Measurements from ENCODE around the gene FAIM2.

The FAIM2 gene

DNA sequence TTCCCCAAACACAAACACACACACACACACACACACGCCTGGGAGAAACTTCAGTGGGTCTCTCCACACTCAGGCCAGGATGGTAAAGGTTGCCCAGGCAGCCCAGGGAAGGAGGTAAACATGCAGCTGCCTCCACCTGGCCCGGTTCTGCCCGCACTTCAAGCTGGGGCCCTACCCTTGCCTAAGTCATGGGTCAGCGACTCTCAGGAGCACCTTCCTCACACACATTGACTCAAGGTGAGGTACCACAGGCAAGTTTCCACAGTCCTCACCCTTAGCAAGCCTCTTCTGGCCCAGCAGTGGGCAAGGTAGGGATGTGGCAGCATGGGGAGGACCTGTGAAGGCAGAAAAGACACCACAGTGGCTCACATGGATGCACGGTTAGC lies 14.1 kb upstream of the FAIM2 start:
- DNase-seq (ENCODE audit: low read depth in 2 of 2) = no peak

DNA sequence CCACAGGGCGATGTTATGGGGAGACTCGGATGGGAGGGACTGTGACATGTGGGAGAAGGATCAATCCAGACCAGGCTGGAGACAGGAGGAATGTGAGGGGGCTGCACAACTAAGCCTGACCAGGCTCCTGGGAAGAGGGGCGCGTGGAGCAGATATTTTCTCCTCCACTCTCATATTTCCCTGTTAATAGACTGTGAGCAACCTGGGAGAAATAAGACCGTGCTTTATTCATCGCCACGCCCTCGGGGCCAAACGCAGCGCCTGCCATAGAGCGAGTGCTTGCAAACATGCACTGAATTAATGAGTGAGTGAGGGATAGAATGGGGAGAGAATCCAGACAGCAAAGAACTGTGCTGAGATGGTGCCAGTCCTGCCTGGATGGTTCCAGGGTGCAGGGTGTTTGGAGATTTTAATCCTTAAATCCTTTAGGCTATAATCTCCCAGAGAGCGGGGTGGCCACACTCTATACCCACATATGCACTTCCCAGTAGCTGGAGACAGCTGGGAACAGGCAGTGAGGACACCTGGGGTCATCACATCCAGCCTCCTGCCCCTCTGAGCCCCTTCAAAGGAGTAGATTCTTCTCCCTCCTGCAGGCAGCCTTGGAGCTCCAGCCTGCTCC lies 13.6 kb upstream of the FAIM2 start:
- DNase-seq (ENCODE audit: low read depth in 2 of 2) = no peak

GRCh38 chr12:49916129-49916919 lies 12.6 kb upstream of the FAIM2 start:
- no peak for DNase-seq (ENCODE audit: low read depth in 2 of 2)

DNA sequence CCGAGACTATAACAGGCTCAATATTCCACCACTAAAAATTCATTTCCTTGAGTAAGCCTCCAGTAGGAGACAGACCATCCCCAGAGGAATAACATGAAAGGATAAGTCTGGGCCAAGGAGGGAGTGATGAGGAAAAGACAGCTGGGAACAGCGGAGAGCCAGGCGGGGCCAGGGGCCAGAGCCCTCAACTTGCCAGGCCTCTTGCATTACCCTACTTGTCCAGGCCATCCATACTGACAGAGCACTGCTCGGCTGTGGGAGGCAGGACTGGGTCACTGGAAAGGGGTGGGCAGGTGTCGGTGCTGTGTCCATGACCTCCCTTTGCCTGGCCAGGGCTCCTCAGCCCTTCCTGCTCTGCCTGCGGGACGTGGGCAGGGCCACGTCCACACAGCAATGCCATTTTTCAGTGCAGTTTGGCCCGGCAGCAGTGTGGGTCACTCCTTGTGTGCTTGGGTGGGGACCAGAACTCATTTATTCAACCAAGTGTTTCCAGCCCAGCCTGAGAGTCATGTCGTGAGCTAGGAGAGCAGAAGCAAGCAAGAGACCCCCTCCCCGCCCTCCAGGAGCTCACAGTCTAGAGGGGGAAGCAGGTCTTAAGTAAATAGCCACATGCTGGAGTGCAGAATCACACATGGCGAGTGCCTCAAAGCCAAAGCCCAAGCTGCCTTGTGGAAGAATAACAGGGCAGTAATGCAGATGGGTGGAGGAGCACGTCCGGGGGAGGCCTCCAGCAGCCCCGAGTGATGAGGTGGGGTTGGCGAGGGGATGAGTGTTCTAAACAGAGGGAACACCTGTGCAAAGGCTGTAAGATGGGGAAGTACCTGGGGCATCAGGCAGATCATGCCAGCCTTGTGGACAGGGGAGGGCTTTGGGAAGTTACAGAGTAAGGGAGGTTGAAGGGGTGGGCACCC lies 8.9 kb upstream of the FAIM2 start:
- DNase-seq (ENCODE audit: low read depth in 2 of 2) = no peak

DNA sequence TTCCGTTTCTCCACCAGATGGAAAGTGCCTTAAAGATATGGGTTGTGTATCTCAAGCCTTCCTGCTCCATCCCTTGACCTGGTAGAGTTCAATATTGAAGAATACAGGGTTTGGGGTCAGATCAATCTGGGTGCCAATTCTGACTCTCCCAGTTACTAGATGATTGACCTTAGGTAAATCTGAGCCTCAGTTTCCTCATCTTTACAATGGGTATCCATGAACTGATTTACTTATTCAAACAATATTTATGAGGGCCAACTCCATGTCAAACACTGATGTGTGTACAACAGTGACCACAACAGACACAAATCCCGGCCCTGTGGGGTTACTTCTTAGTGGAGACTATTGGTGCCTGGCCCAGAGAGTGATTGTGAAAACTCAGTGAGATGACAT lies 7.5 kb upstream of the FAIM2 start:
- DNase-seq (ENCODE audit: low read depth in 2 of 2) = no peak

DNA sequence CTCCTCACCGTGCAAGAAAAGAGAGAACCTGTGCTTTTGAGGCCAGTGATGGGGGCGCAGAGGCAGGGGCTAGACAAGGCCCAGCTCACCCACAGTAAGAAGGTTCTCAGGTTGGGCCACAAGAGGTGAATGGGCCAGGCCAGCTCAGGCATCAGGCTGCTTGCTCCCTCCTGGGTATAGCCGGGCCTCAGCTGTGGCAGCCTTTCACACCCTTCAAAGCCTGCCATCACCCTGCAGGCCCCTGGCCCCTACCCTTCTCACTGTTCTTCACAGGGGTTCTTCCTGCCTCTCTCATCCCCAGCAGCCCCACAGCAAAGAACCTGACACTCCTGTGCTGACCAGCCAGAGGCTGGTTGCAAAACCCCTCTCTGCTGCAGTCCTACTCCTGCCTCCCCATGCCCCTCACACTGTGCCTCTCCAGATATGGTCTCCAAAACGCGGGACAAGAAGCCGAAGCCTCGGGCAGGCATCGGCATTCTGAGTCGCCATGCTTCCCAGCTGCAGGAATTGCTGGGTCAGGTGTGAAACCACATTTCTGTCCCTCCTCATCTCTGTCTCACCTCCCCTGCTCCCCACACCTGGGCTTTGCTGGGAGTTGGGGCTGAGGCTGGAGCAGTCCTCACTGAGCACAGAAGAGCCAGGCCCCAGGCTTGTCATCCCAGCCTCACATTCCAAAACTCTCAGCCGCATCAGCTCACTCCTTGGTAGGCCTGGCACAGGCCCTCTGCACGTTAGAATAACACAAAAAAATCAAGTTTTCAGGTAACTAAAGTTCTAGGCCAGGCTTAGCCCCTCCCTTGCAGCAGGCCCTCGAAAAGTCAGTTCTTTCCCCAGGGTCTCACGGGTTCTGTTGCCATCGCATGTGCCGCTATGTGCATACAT lies 6.9 kb upstream of the FAIM2 start:
- DNase-seq (ENCODE audit: low read depth in 2 of 2) = no peak

GRCh38 chr12:49909826-49910225 lies 6.1 kb upstream of the FAIM2 start:
- no peak for DNase-seq (ENCODE audit: low read depth in 2 of 2)

- DNase-seq (ENCODE audit: low read depth in 2 of 2) = no peak
Measured at GRCh38 chr12:49909356-49909755, 5.7 kb upstream of the FAIM2 start.

- DNase-seq (ENCODE audit: low read depth in 2 of 2) = no peak
Measured at GRCh38 chr12:49907352-49907751, 3.7 kb upstream of the FAIM2 start.

DNA sequence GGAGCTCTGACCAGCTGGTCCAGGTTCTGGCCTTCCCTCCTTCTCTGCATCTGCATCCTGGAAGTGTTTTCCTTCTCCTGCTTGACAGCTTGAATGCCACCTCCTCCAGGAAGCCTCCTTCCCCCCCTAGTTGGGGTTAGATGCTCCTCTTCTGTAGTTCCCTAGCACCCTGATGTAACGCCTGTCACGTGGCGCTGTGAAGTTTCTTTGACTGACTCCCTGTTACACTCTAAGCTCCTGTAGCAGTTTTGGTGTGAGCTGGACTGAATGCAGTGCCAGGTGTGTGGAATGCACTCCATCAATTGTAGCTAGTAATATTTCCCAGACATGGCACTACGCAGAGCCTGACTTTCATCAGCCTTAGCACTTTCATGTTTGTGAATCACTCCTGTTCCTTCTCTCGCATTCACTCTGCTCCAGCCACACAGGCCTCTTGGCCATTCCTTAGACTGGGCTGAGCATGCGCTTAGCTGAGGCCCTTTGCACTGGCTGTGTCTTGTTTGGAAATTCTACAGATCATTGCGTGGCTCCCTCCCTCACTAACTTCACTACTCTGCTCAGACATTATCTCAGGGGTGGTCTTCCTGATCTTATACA lies 2.1 kb upstream of the FAIM2 start:
- no peak for DNase-seq (ENCODE audit: low read depth in 2 of 2)

DNA sequence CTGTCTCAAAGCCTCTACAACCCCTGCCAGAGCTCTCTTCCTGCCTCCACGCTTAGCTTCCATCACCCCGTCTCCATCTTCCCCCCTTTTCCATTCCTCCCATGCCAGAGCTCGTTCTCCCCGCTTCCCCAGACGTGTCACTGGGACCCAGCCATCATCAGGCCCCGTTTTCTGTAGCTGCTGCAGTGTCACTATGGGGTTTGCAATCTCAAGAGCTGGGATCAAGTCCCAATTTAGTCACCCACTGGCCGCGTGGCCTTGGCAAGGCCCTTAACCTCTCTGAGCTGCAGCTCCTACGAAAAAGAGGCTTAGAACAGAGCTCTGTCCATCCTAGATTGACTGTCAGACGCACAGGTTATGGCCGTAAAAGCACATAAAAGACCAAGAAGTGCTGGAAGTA lies 901 bp upstream of the FAIM2 start:
- DNase-seq (ENCODE audit: low read depth in 2 of 2) = no peak

- DNase-seq (ENCODE audit: low read depth in 2 of 2) = no peak
Measured at GRCh38 chr12:49903351-49903699, 375 bp downstream of the FAIM2 start.

DNA sequence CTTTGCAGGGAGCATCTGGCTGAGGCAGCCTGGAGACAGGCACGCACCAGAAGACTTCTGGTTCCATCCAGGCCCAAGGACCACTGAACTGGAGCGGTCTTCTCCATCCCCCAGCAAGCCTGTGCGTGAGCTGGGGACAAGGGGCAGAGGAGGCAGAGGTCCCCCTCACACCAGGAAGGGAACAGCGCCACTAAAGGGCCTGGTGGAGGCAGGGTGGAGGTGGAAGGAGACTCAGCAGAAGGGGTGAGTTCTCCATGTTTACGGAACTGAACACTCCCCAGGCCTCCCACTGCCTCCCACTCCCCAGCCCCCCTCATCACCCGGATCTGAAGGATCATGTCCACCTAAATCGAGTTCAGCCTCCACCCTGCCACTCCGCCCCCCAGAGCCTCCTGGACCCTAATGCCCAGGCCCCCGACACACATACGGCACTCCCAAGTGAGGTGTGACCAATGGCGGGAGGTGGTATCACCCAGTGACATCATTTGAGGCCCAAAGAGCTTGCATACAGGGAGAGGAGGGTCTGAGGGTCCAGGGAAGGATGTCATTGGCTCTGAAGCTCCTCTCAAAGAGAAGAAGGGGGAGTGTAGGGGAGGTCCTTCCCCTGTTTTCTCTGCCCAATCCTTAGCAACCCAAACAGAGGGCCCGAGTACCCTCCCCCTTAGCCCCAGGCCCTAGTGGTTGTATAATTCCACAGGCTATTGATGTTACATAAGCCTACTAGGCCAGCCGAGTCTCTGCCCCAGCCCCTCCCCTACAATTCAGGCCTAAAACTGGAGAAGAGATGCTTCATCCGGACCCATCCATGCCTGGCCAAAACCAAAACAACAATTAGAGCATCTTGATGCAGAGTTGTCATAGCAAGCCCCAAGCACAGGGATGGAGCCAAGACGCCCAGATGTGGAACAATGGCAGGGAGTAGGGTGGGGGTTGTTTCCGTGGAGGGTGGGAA lies 1.0 kb downstream of the FAIM2 start:
- DNase-seq (ENCODE audit: low read depth in 2 of 2) = no peak

GRCh38 chr12:49901986-49902385 lies 1.7 kb downstream of the FAIM2 start:
- DNase-seq (ENCODE audit: low read depth in 2 of 2) = no peak

DNA sequence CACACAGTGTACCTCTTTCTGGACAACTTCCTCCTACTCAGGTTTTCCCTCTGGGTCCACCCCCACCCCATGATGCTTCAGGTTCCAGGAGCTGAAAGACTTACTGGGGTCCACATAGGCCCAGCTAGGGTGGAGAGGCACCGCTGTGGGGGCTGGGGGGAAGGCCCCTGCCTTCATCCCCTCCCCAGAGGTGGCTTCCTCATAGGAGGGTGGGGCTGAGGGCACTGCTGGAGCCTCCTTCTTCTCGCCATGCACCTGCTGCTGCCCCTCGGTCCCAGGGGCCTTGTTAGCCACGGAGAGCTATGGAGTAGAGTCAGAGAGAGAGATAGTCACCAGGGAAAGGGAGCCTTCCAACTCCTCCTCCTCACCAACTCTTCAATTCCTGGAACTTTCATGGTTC lies 2.7 kb downstream of the FAIM2 start:
- DNase-seq (ENCODE audit: low read depth in 2 of 2) = no peak

DNA sequence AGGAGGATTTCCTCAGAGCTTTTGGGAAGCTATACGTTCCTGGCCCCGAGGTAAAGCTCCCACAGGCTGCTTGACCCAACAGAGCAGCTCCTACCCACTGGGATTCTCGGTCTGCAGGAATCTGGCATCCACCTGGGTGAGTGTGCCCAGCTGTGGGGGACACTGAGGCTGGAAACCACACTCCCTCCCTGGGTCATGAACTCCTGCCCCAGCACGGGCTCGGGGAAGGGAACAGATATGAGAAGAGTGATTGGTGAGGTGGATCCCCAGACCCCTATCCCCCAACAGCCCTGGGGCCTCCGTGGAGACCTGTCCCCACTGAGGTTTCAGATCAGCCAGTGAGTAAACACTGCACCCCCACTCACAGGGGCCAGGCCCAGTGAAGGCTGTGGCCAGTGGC lies 3.3 kb downstream of the FAIM2 start:
- DNase-seq (ENCODE audit: low read depth in 2 of 2) = no peak

DNA sequence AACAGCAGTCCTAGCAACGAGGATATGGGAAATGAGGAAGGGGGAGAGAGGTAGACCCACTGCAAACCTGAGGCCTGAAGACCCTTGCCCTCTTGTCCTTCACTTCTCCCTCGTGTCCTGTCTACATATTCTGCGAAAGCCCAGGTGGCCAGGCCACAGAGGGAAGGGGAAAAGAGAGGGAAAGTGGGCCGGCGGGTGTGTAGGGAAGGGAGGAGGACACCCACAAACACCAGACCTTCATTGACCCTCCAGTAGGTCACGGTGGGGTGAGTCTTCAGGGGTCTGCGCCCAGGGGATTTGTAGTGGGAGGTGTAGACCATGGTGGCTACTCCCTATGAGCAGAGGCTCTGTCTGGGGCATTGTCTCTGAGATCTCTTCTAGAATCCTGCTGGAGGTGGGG lies 3.8 kb downstream of the FAIM2 start:
- no peak for DNase-seq (ENCODE audit: low read depth in 2 of 2)

DNA sequence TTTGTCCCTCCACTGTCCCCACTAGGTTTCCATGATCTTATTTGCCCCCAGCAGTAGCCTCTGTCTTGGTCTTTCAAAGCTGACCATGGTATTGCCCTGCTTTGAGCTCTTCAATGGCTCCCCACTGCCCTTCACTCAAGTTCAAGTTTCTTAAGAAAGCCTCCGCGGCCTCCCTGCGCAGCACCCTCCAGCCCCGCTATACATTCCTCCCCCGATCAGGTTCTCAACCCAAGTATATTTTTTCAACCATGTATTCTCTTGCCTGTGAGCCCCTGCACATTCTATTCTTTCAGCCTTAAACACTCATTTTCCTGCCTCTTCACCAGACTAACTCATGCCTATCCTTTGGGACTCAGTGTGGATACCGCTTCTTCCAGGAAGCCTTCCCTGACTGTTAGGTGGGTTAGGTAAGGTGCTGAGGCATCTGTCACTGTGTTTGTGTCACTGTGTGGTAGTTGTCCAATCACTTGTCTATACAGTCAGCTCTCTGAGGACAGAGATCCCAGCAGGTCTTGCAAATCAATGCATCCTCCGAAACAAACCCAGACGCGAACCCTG lies 4.3 kb downstream of the FAIM2 start:
- no peak for DNase-seq (ENCODE audit: low read depth in 2 of 2)

GRCh38 chr12:49897276-49897675 lies 6.4 kb downstream of the FAIM2 start:
- no peak for DNase-seq (ENCODE audit: low read depth in 2 of 2)

GRCh38 chr12:49895773-49896172 lies 7.9 kb downstream of the FAIM2 start:
- no peak for DNase-seq (ENCODE audit: low read depth in 2 of 2)
